Peyer's patch (tissue), 4 donors: ENCODE results near the gene DMD. TPM values are rescaled to one million over a fixed set of nuclear protein-coding genes. Genes with fewer than 3 reads are reported as not detected.

Experiments used
- DNase-seq, 3 donors: peaks; one replicate each; pipeline ENCODE4 v3.0.0-alpha.2; 2017 to 2019
- H3K27ac ChIP-seq, 4 donors: fragments of 200-600 bp; sonication (generic); one replicate each; pipeline ENCODE4 v1.5.1; 2016 to 2019
- H3K27me3 ChIP-seq, 2 donors: fragments of 200-600 bp; sonication (generic); one replicate each; pipeline ENCODE4 v1.5.1; 2019
- H3K36me3 ChIP-seq, 3 donors: fragments of 200-600 bp; sonication (generic); one replicate each; pipeline ENCODE4 v1.5.1; 2016 to 2019
- H3K4me1 ChIP-seq, 4 donors: fragments of 200-600 bp; sonication (generic); one replicate each; pipeline ENCODE4 v1.5.1; 2016 to 2019
- H3K4me3 ChIP-seq, 4 donors: fragments of 200-600 bp; sonication (generic); 1 replicate in 3 of 4; 2 replicates in 1 of 4; pipeline ENCODE4 v1.5.1; 2016 to 2019; ENCODE audit warnings: mild to moderate bottlenecking in 1 of 4
- H3K9me3 ChIP-seq, 4 donors: fragments of 200-600 bp; sonication (generic); one replicate each; pipeline ENCODE4 v1.5.1; 2016 to 2019; ENCODE audit warnings: mild to moderate bottlenecking in 1 of 4
- CTCF ChIP-seq, 6 experiments: fragments of 450-650 bp in 4 of 6; fragments of 200-600 bp in 2 of 6; sonication (generic) in 1 of 6; IDR thresholded peaks; one replicate each; pipeline ENCODE4 v1.5.1; 2017 to 2019; ENCODE audit warnings: antibody characterized with exemption in 6 of 6, mild to moderate bottlenecking in 3 of 6, moderate library complexity in 1 of 6
- POLR2A ChIP-seq, 2 donors: fragments of 450-650 bp; IDR thresholded peaks; one replicate each; pipeline ENCODE4 v1.5.1; 2017; ENCODE audit warnings: antibody characterized with exemption in 2 of 2, mild to moderate bottlenecking in 2 of 2, moderate library complexity in 2 of 2
- total RNA-seq, 4 donors: library from RNA; depleted of rRNA; stranded (reverse); fragments of >200 nt; gene quantifications; one replicate each; pipeline ENCODE4 v1.1.0, GENCODE V29; 2016

The DMD gene
- total RNA-seq, 4 donors from 2014 or later = 15.8 to 109 (median 19.1) TPM

- Histone ChIP-seq H3K27me3 (no peaks in the 10 kb centered on the region), H3K4me1 (no peaks in the 10 kb centered on the region), H3K9me3 (no peaks in the 10 kb centered on the region), H3K27ac (no peak overlapping the region), H3K36me3 (no peaks in the 10 kb centered on the region), H3K4me3 (no peak overlapping the region)
- no peak for TF ChIP-seq POLR2A (IDR thresholded peaks at IDR 0.05)
- TF ChIP-seq CTCF (IDR thresholded peaks at IDR 0.05) = no peak
- DNase-seq = no peak
These were observed 731.3 kb downstream of the DMD start for GRCh38 chrX:32480019-32480418.

- Histone ChIP-seq H3K27me3 (no peaks in the 10 kb centered on the region), H3K4me3 (no peak overlapping the region), H3K9me3 (no peaks in the 10 kb centered on the region), H3K27ac (no peak overlapping the region), H3K36me3 (no peaks in the 10 kb centered on the region), H3K4me1 (no peaks in the 10 kb centered on the region)
- no peak for DNase-seq
- no peak for TF ChIP-seq CTCF (IDR thresholded peaks at IDR 0.05)
- no peak for TF ChIP-seq POLR2A (IDR thresholded peaks at IDR 0.05)
These were observed 739.0 kb downstream of the DMD start for GRCh38 chrX:32472364-32472763.

GRCh38 chrX:32455704-32456103, 755.6 kb downstream of the DMD start:
- no peak for DNase-seq
- TF ChIP-seq CTCF (IDR thresholded peaks at IDR 0.05) = no peak
- no peak for TF ChIP-seq POLR2A (IDR thresholded peaks at IDR 0.05)
- H3K27ac ChIP-seq = no peak overlapping the region
- H3K9me3 ChIP-seq = no peaks in the 10 kb centered on the region
- no peaks in the 10 kb centered on the region for H3K4me1 ChIP-seq
- no peak overlapping the region for H3K4me3 ChIP-seq
- no peaks in the 10 kb centered on the region for H3K36me3 ChIP-seq
- no peaks in the 10 kb centered on the region for H3K27me3 ChIP-seq

GRCh38 chrX:32451954-32452695, 759.2 kb downstream of the DMD start:
- no peak for DNase-seq
- Histone ChIP-seq H3K4me1 (no peaks in the 10 kb centered on the region), H3K27me3 (no peaks in the 10 kb centered on the region), H3K36me3 (no peaks in the 10 kb centered on the region), H3K4me3 (no peak overlapping the region), H3K9me3 (no peaks in the 10 kb centered on the region), H3K27ac (no peak overlapping the region)
- TF ChIP-seq POLR2A (IDR thresholded peaks at IDR 0.05) (no peak), CTCF (IDR thresholded peaks at IDR 0.05) (no peak)

- Histone ChIP-seq H3K27me3 (no peaks in the 10 kb centered on the region), H3K27ac (peak overlapping the region in 1 of 4 donors; percentile 12), H3K9me3 (no peaks in the 10 kb centered on the region), H3K4me1 (no peaks in the 10 kb centered on the region), H3K4me3 (no peak overlapping the region), H3K36me3 (no peaks in the 10 kb centered on the region)
- no peak for DNase-seq
- TF ChIP-seq CTCF (IDR thresholded peaks at IDR 0.05) (no peak), POLR2A (IDR thresholded peaks at IDR 0.05) (no peak)
These were observed 762.4 kb downstream of the DMD start for GRCh38 chrX:32448945-32449344.
